Posterior vena cava (tissue), 2 donors: ENCODE data around the gene CENPV. TPM values are rescaled to one million over a fixed set of nuclear protein-coding genes. Genes with fewer than 3 reads are reported as not detected.
A peak's percentile ranks its signal among the peaks of the same experiment; 100 is the strongest.
"Not testable (repeated sequence)": the region's sequence is repeated elsewhere in the genome, so short reads cannot be mapped to it uniquely, and the experiment has no call there.

Source experiments
- DNase-seq: peaks from one replicate; pipeline ENCODE4 v3.0.0-alpha.2; 2020; ENCODE audit warnings: low spot score
- intact Hi-C, 2 donors: fragments of 100-400 bp; cut with DNase I; formaldehyde crosslinking; loops; one replicate each; pipeline versions ENCODE4 v1.14.1 to v1.14.2; 2022 to 2023
- long read RNA-seq, 2 donors: library from polyadenylated mRNA; unstranded; transcript quantifications; one replicate each; pipeline ENCODE4 v2.0.0, GENCODE V29; 2020 to 2021
- total RNA-seq, 2 donors: library from RNA; stranded (reverse); fragmentation: NEBNext Ultra II Directional; extraction: Animal tissue kit (Norgen Biotek cat#: 25700); gene quantifications; one replicate each; pipeline ENCODE4 v1.2.1, GENCODE V29; 2021
- donor health status: DM: yes; HTN: yes; CAD: no.
- donor health status: DM: yes; HTN: yes; CAD: no.

Gene CENPV
- total RNA-seq, result 10 to 100 TPM; 15.8 to 25.9 TPM
- long read RNA-seq, donor 1, transcript CENPV-201 (5 exons, 1,165 nt), result major isoform, 7 of 12 reads
- long read RNA-seq, donor 1, partial matches to known transcripts, result 1 of 12 reads
- long read RNA-seq, donor 1, other reads (novel, unspliced or antisense), result 1 of 12 reads
- long read RNA-seq, donor 2, partial matches to known transcripts, result 0 of 4 reads
- long read RNA-seq, donor 2, other reads (novel, unspliced or antisense), result 2 of 4 reads

- intact Hi-C loops, result no loop called here
- DNase-seq, result peak; percentile 69
Observed at GRCh38 chr17:16353317-16354174, at the start of gene CENPV. Gene CENPV, minus strand, starts transcription at chr17:16353469. Its CDS starts 33 bp downstream, at chr17:16353436.

GRCh38 chr17:16398270-16399267 lies 45.3 kb upstream of the CENPV start:
- intact Hi-C loops, result no loop called here
- no peak for DNase-seq

- intact Hi-C loops, DNase-seq: not testable (repeated sequence)
Observed at GRCh38 chr17:16396693-16397092, 43.4 kb upstream of the CENPV start.

- intact Hi-C loops, DNase-seq: not testable (repeated sequence)
Observed at GRCh38 chr17:16395887-16396286, 42.6 kb upstream of the CENPV start.

- intact Hi-C loops, DNase-seq: not testable (repeated sequence)
Observed at GRCh38 chr17:16392491-16392890, 39.2 kb upstream of the CENPV start.

GRCh38 chr17:16391451-16391850 lies 38.2 kb upstream of the CENPV start:
- DNase-seq, result no peak
- intact Hi-C loops, result no loop called here

GRCh38 chr17:16386126-16386507 lies 32.8 kb upstream of the CENPV start:
- DNase-seq, result not testable (repeated sequence)
- intact Hi-C loops, result loop anchor here in 1 of 2 donors (10.0 kb wide), 1 partner anchor 49 kb away; no protein-coding TSS in a partner anchor

- DNase-seq, result no peak
- intact Hi-C loops, result loop anchor here in 1 of 2 donors (10.0 kb wide), 1 partner anchor 50 kb away; no protein-coding TSS in a partner anchor
Observed at GRCh38 chr17:16384557-16384956, 31.3 kb upstream of the CENPV start.

- peak; percentile 30 for DNase-seq
- intact Hi-C loops, result loop anchor here in 1 of 2 donors (10.0 kb wide), 1 partner anchor 51 kb away; no protein-coding TSS in a partner anchor
Observed at GRCh38 chr17:16383772-16384287, 30.6 kb upstream of the CENPV start.

GRCh38 chr17:16383216-16383615 lies 29.9 kb upstream of the CENPV start:
- no peak for DNase-seq
- intact Hi-C loops, result loop anchor here in 1 of 2 donors (10.0 kb wide), 1 partner anchor 52 kb away; no protein-coding TSS in a partner anchor

GRCh38 chr17:16381496-16381820 lies 28.2 kb upstream of the CENPV start:
- DNase-seq, result no peak
- intact Hi-C loops, result loop anchor here in 1 of 2 donors (10.0 kb wide), 1 partner anchor 53 kb away; no protein-coding TSS in a partner anchor

GRCh38 chr17:16380640-16381495 lies 27.6 kb upstream of the CENPV start, which contains the start of gene UBB:
Gene UBB, plus strand, starts transcription at chr17:16381091. Its CDS starts 817 bp downstream, at chr17:16381908.
- peak; percentile 99 for DNase-seq
- intact Hi-C loops, result loop anchor here in 1 of 2 donors (10.0 kb wide), 1 partner anchor 54 kb away; no protein-coding TSS in a partner anchor

GRCh38 chr17:16379654-16380053 lies 26.4 kb upstream of the CENPV start:
- DNase-seq, result peak; percentile 19
- intact Hi-C loops, result loop anchor here in 1 of 2 donors (10.0 kb wide), 1 partner anchor 55 kb away; no protein-coding TSS in a partner anchor

GRCh38 chr17:16378636-16379282 lies 25.5 kb upstream of the CENPV start:
- intact Hi-C loops, result no loop called here
- peak; percentile 41 for DNase-seq

- intact Hi-C loops, result no loop called here
- DNase-seq, result no peak
Observed at GRCh38 chr17:16377941-16378341, 24.7 kb upstream of the CENPV start.

- DNase-seq, result peak; percentile 11
- intact Hi-C loops, result no loop called here
Observed at GRCh38 chr17:16374146-16374938, 21.1 kb upstream of the CENPV start.
